ENCODE results near the gene UBE3C.

Gene UBE3C

GRCh38 chr7:157269341-157270059 lies 130.8 kb downstream of the UBE3C start:
- no peak for TF ChIP-seq SIN3A (IDR thresholded peaks at IDR 0.05; ENCODE audit: borderline replicate concordance, insufficient read depth, low read length)
- TF ChIP-seq REST (IDR thresholded peaks at IDR 0.05; ENCODE audit: insufficient read depth in 1 of 2, low read depth in 2 of 2, low read length in 2 of 2): no peak
- TF ChIP-seq FOXP2 (optimal IDR thresholded peaks at IDR 0.05; ENCODE audit: borderline replicate concordance, extremely low read depth, extremely low read length, insufficient read depth): no peak
- TF ChIP-seq POLR2AphosphoS5 (IDR thresholded peaks at IDR 0.05; ENCODE audit: low read depth, low read length): no peak
- no peak for TF ChIP-seq TAF1 (IDR thresholded peaks at IDR 0.05; ENCODE audit: borderline replicate concordance, insufficient read depth, low read length)

GRCh38 chr7:157270060-157270444 lies 131.3 kb downstream of the UBE3C start:
- TF ChIP-seq REST (IDR thresholded peaks at IDR 0.05; ENCODE audit: insufficient read depth in 1 of 2, low read depth in 2 of 2, low read length in 2 of 2) (no peak), TAF1 (IDR thresholded peaks at IDR 0.05; ENCODE audit: borderline replicate concordance, insufficient read depth, low read length) (no peak), SIN3A (IDR thresholded peaks at IDR 0.05; ENCODE audit: borderline replicate concordance, insufficient read depth, low read length) (no peak), POLR2AphosphoS5 (IDR thresholded peaks at IDR 0.05; ENCODE audit: low read depth, low read length) (no peak), FOXP2 (optimal IDR thresholded peaks at IDR 0.05; ENCODE audit: borderline replicate concordance, extremely low read depth, extremely low read length, insufficient read depth) (no peak)

GRCh38 chr7:157271315-157271990 lies 132.7 kb downstream of the UBE3C start:
- TF ChIP-seq POLR2AphosphoS5 (IDR thresholded peaks at IDR 0.05; ENCODE audit: low read depth, low read length) (no peak), TAF1 (IDR thresholded peaks at IDR 0.05; ENCODE audit: borderline replicate concordance, insufficient read depth, low read length) (no peak), SIN3A (IDR thresholded peaks at IDR 0.05; ENCODE audit: borderline replicate concordance, insufficient read depth, low read length) (no peak)

- TF ChIP-seq FOXP2 (optimal IDR thresholded peaks at IDR 0.05; ENCODE audit: borderline replicate concordance, extremely low read depth, extremely low read length, insufficient read depth) (no peak), REST (IDR thresholded peaks at IDR 0.05; ENCODE audit: insufficient read depth in 1 of 2, low read depth in 2 of 2, low read length in 2 of 2) (no peak), TAF1 (IDR thresholded peaks at IDR 0.05; ENCODE audit: borderline replicate concordance, insufficient read depth, low read length) (no peak), SIN3A (IDR thresholded peaks at IDR 0.05; ENCODE audit: borderline replicate concordance, insufficient read depth, low read length) (no peak), POLR2AphosphoS5 (IDR thresholded peaks at IDR 0.05; ENCODE audit: low read depth, low read length) (no peak)
These were observed 133.2 kb downstream of the UBE3C start for GRCh38 chr7:157271991-157272324.

- TF ChIP-seq TAF1 (IDR thresholded peaks at IDR 0.05; ENCODE audit: borderline replicate concordance, insufficient read depth, low read length) (no peak), POLR2AphosphoS5 (IDR thresholded peaks at IDR 0.05; ENCODE audit: low read depth, low read length) (no peak), SIN3A (IDR thresholded peaks at IDR 0.05; ENCODE audit: borderline replicate concordance, insufficient read depth, low read length) (no peak), REST (IDR thresholded peaks at IDR 0.05; ENCODE audit: insufficient read depth in 1 of 2, low read depth in 2 of 2, low read length in 2 of 2) (no peak), FOXP2 (optimal IDR thresholded peaks at IDR 0.05; ENCODE audit: borderline replicate concordance, extremely low read depth, extremely low read length, insufficient read depth) (no peak)
These were observed 133.9 kb downstream of the UBE3C start for GRCh38 chr7:157272351-157273207.
